ENCODE results near the gene PUM2. TPM values are rescaled to one million over a fixed set of nuclear protein-coding genes. Genes with fewer than 3 reads are reported as not detected.

PUM2 gene
- total and polyA plus RNA-seq, 2 of the 8 experiments (the other 6 are each of a cell fraction or from before 2014, with no cell fraction given), result 46.6 to 114 TPM

DNA sequence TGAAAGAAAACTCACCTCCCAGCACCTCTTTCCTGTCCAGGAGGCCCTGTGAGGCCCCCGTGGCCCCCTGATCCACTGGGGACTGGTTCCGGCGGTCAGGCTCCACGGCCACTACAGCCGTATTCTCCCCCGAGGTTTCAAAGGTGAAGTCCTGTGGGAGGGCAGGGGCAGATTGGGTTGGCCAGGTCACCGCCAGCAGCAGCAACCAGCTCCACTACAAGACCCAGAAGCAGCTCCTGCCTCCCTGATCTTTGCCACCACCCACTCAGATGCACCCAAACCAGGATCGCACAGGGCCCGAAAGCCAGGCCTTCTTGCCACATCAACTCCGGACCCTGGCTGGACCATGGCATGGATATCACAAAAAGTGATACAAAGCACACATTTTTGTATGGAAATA, 147.6 kb downstream of the PUM2 start:
- no peaks in the 10 kb centered on the region; the same call in 1 of the 2 replicates for H3K79me1 ChIP-seq (ENCODE audit: low read depth, low read length)
- DNase-seq (ENCODE audit: low read depth in 1 of 2, low spot score in 2 of 2) (no peak), FAIRE-seq (no peak)
- no peak overlapping the region for H2BK5ac ChIP-seq (ENCODE audit: low read depth, low read length)
- H3K56ac ChIP-seq (replicated peaks; ENCODE audit: insufficient read length, low read depth, low read length), result no peak overlapping the region
- H2AFZ ChIP-seq (ENCODE audit: low read length), result no peak overlapping the region
- H3K27me3 ChIP-seq (replicated peaks in 1 of 4; ENCODE audit: control insufficient read depth in 3 of 4, extremely low read depth in 1 of 4, insufficient read depth in 3 of 4, low read length in 3 of 4), result no peaks in the 10 kb centered on the region
- H3K36me3 ChIP-seq (ENCODE audit: control insufficient read depth in 2 of 4, insufficient read depth in 4 of 4, low read length in 3 of 4), result peaks cover 4 to 47% (median 26%) of the 10 kb centered on the region in 4 experiments; a peak in 6 of 8 replicates
- no peak overlapping the region for H2AK5ac ChIP-seq (ENCODE audit: low read depth, low read length)
- H4K91ac ChIP-seq (replicated peaks; ENCODE audit: insufficient read length, low read length), result no peak overlapping the region
- H3K23me2 ChIP-seq (ENCODE audit: low read depth, low read length), result no peaks in the 10 kb centered on the region
- H2BK20ac ChIP-seq (ENCODE audit: low read length), result no peak overlapping the region
- no peak overlapping the region for H3K4me3 ChIP-seq (ENCODE audit: extremely low read depth in 1 of 4, insufficient read depth in 2 of 4, low read depth in 3 of 4, low read length in 4 of 4)
- no peak overlapping the region for H3K27ac ChIP-seq (ENCODE audit: low read depth, low read length)
- POLR2A ChIA-PET (ENCODE audit: partially characterized antibody), result interaction anchor here (0.6 to 1.9 kb wide), 3 partner anchors 8 to 229 kb away, joined by 3 to 4 read pairs (median 4); no protein-coding TSS in a partner anchor
- 91% methylated on average over 10 of the region's 10 CpGs; no CpG with 5 or more reads in 1 of the 2 experiments for WGBS, 2 experiments (ENCODE audit: extremely low coverage in 1 of 2, insufficient coverage in 1 of 2, insufficient read length in 1 of 2, insufficient replicate concordance in 2 of 2, low coverage in 1 of 2, low lambda C conversion rate in 2 of 2, missing lambda C conversion rate in 1 of 2)
- H3K4me2 ChIP-seq (ENCODE audit: insufficient read depth in 1 of 2, low read depth in 2 of 2, low read length in 2 of 2), result no peak overlapping the region
- no peak overlapping the region for H3K14ac ChIP-seq (ENCODE audit: insufficient read length)
- H4K20me1 ChIP-seq (replicated peaks in 1 of 2; ENCODE audit: control insufficient read depth in 1 of 2, insufficient read depth in 2 of 2, low read length in 2 of 2), result peaks cover 0 to 9% of the 10 kb centered on the region in 2 experiments
- H2BK120ac ChIP-seq (replicated peaks; ENCODE audit: low read depth, low read length), result no peak overlapping the region
- no peak overlapping the region for H2BK15ac ChIP-seq (ENCODE audit: low read length)
- CTCF ChIA-PET (ENCODE audit: partially characterized antibody), result interaction anchor here (0.8 to 10.6 kb wide), 5 partner anchors 10 to 68 kb away, joined by 3 to 104 read pairs (median 4); no protein-coding TSS in a partner anchor
- no peaks in the 10 kb centered on the region; a peak in 1 of 4 replicates for H3K9me3 ChIP-seq (ENCODE audit: insufficient read depth in 2 of 2, low read depth in 1 of 2, low read length in 1 of 2)
- no peak overlapping the region for H4K8ac ChIP-seq (ENCODE audit: extremely low read depth, insufficient read depth, low read length)
- H3K9ac ChIP-seq (replicated peaks in 1 of 4; ENCODE audit: extremely low read depth in 1 of 4, low read depth in 3 of 4, low read length in 3 of 4), result no peak overlapping the region
- no peak overlapping the region for H2BK12ac ChIP-seq (ENCODE audit: low read depth, low read length)
- H3K18ac ChIP-seq (ENCODE audit: extremely low read depth, low read length), result no peak overlapping the region
- H3K79me2 ChIP-seq (ENCODE audit: control insufficient read depth in 1 of 2, insufficient read depth in 2 of 2, low read length in 2 of 2), result peaks cover 0 to 15% of the 10 kb centered on the region in 2 experiments; a peak in 2 of 4 replicates
- no peak overlapping the region for H3K23ac ChIP-seq (ENCODE audit: insufficient read length)
- no peak overlapping the region for H4K5ac ChIP-seq (ENCODE audit: insufficient read length, low read depth, low read length)
- no peak overlapping the region for H3K4ac ChIP-seq (replicated peaks; ENCODE audit: insufficient read length, low read depth, low read length)
- H3K4me1 ChIP-seq (replicated peaks in 1 of 4; ENCODE audit: control insufficient read depth in 3 of 4, insufficient read depth in 4 of 4, low read length in 3 of 4), result peaks cover 0 to 5% (median 0%) of the 10 kb centered on the region in 4 experiments; a peak in 1 of 7 replicates

Measured in H1 (cell line).